HCT116 (cell line): ENCODE measurements around the gene OGA. TPM values are rescaled to one million over a fixed set of nuclear protein-coding genes. Genes with fewer than 3 reads are reported as not detected.

Experiments
- ATAC-seq: fragments of 200-7000 bp; cut with Tn5 transposase; 2 replicates; pipeline ENCODE4 v1.9.1; 2020; ENCODE audit warnings: mild to moderate bottlenecking, moderate library complexity
- BruUV-seq: library from RNA; stranded (reverse); fragments of 400-500 nt; replicated peaks from 2 replicates; lab custom pipeline; 2021; lab: Mats Ljungman, UMichigan
- CTCF ChIA-PET: fragments of 300-600 bp; sonication (Branson Sonifier 250); formaldehyde crosslinking; loops from one replicate; lab custom pipeline; 2021; ENCODE audit warnings: antibody characterized with exemption; lab: Charles Lee
- POLR2A ChIA-PET: fragments of 300-600, 350-600 bp; sonication (Branson Sonifier 250); formaldehyde crosslinking; loops from one replicate; lab custom pipeline; 2021; ENCODE audit warnings: antibody characterized with exemption; lab: Charles Lee
- RAD21 ChIA-PET, 2 experiments: fragments of 300-600 bp; sonication (Branson Sonifier 250); formaldehyde crosslinking; loops; one replicate each; lab custom pipeline; 2023; ENCODE audit warnings: low total read pairs in 2 of 2; ENCODE audit not compliant: uncharacterized antibody in 2 of 2, unreplicated experiment in 2 of 2, low non-redundant PET in 1 of 2; lab: Charles Lee
- DNase-seq: peaks from one replicate; pipeline ENCODE4 v3.0.0-alpha.2; 2010; ENCODE audit warnings: low read depth, low spot score
- H2AFZ ChIP-seq: fragments of 200-600 bp; shearing (Covaris generic), sonication (generic); 2 replicates; pipeline ENCODE4 v1.6.1; 2017; ENCODE audit warnings: low read depth, mixed run types, mixed read lengths, antibody characterized with exemption, low read length; ENCODE audit not compliant: poor library complexity, severe bottlenecking
- H3K27ac ChIP-seq: 2 replicates; pipeline ENCODE4 v1.5.1; 2012; ENCODE audit warnings: low read depth, low read length
- H3K27me3 ChIP-seq: fragments of 200-600 bp; sonication (generic); 2 replicates; pipeline ENCODE4 v1.6.1; 2016; ENCODE audit warnings: mixed run types, low read length, mixed read lengths; ENCODE audit not compliant: insufficient read depth
- H3K36me3 ChIP-seq, 2 experiments: fragments of 200-500 bp in 1 of 2; fragments of 200-600 bp in 1 of 2; sonication (Bioruptor generic) in 1 of 2; sonication (generic) in 1 of 2; 2 replicates each; pipeline versions ENCODE4 v1.5.1 to v1.6.1; 2014 to 2016; ENCODE audit warnings: low read length in 2 of 2, inconsistent platforms in 1 of 2, mixed read lengths in 1 of 2, mixed run types in 1 of 2; ENCODE audit not compliant: insufficient read depth in 2 of 2, control insufficient read depth in 1 of 2
- H3K4me1 ChIP-seq, 2 experiments: fragments of 200-600 bp in 1 of 2; sonication (generic) in 1 of 2; 2 replicates each; pipeline versions ENCODE4 v1.5.1 to v1.6.1; 2012 to 2017; ENCODE audit warnings: low read length in 2 of 2, inconsistent platforms in 1 of 2, mild to moderate bottlenecking in 1 of 2, mixed read lengths in 1 of 2, mixed run types in 1 of 2, moderate library complexity in 1 of 2; ENCODE audit not compliant: insufficient read depth in 2 of 2, control insufficient read depth in 1 of 2
- H3K4me2 ChIP-seq: fragments of 200-600 bp; sonication (generic); 2 replicates; pipeline ENCODE4 v1.6.1; 2017; ENCODE audit warnings: mixed run types, low read length, mixed read lengths
- H3K4me3 ChIP-seq, 2 experiments: fragments of 200-600 bp in 1 of 2; sonication (generic) in 1 of 2; replicated peaks in 1 of 2; 2 replicates each; pipeline ENCODE4 v1.5.1; 2011 to 2016; ENCODE audit warnings: low read length in 2 of 2, control low read depth in 1 of 2, low read depth in 1 of 2, mild to moderate bottlenecking in 1 of 2, mixed read lengths in 1 of 2, mixed run types in 1 of 2
- H3K79me2 ChIP-seq: fragments of 200-600 bp; sonication (generic); 2 replicates; pipeline ENCODE4 v1.6.1; 2017; ENCODE audit warnings: mild to moderate bottlenecking, mixed run types, low read length, moderate library complexity, mixed read lengths; ENCODE audit not compliant: insufficient read depth
- H3K9ac ChIP-seq: fragments of 200-600 bp; sonication (generic); 2 replicates; pipeline ENCODE4 v1.6.1; 2016; ENCODE audit warnings: low read length, mixed read lengths
- H3K9me2 ChIP-seq: fragments of 200-600 bp; sonication (generic), shearing (Covaris generic); 2 replicates; pipeline ENCODE4 v1.6.1; 2017; ENCODE audit warnings: mixed run types, mild to moderate bottlenecking, moderate library complexity; ENCODE audit not compliant: insufficient read depth
- H3K9me3 ChIP-seq, 2 experiments: fragments of 200-500 bp in 1 of 2; fragments of 200-600 bp in 1 of 2; sonication (Bioruptor generic) in 1 of 2; sonication (generic) in 1 of 2; 2 replicates each; pipeline ENCODE4 v1.6.1; 2014 to 2017; ENCODE audit warnings: low read length in 2 of 2, mixed read lengths in 2 of 2, inconsistent platforms in 1 of 2, low read depth in 1 of 2, mild to moderate bottlenecking in 1 of 2, mixed run types in 1 of 2, moderate library complexity in 1 of 2; ENCODE audit not compliant: control insufficient read depth in 1 of 2, insufficient read depth in 1 of 2
- H4K20me1 ChIP-seq: fragments of 200-600 bp; sonication (generic), shearing (Covaris generic); 2 replicates; pipeline ENCODE4 v1.6.1; 2017; ENCODE audit warnings: mixed run types, mild to moderate bottlenecking, moderate library complexity; ENCODE audit not compliant: insufficient read depth
- CEBPB ChIP-seq: IDR thresholded peaks from 2 replicates; pipeline ENCODE4 v1.6.1; 2012; ENCODE audit warnings: low read depth
- FOSL1 ChIP-seq: IDR thresholded peaks from 2 replicates; pipeline ENCODE4 v1.6.1; 2012; ENCODE audit warnings: low read depth
- JUND ChIP-seq: IDR thresholded peaks from 2 replicates; pipeline ENCODE4 v1.6.1; 2012
- REST ChIP-seq: IDR thresholded peaks from 2 replicates; pipeline ENCODE4 v1.6.1; 2012; ENCODE audit warnings: low read depth
- ZNF274 ChIP-seq: fragments of 200-500 bp; sonication (Bioruptor generic); IDR thresholded peaks from 2 replicates; pipeline ENCODE4 v1.6.1; 2014; ENCODE audit warnings: mild to moderate bottlenecking, low read depth, low read length, inconsistent platforms
- intact Hi-C: fragments of 100-400 bp; cut with micrococcal nuclease; formaldehyde crosslinking; loops from 2 replicates; pipeline ENCODE4 v1.10.0; 2022
- total RNA-seq: library from RNA; stranded (reverse); gene quantifications from one replicate; pipeline ENCODE4 v1.2.1, GENCODE V29; 2021; ENCODE audit not compliant: unreplicated experiment
- TF ChIP-seq, protein P1 (sequence below): IDR thresholded peaks from 2 replicates; pipeline ENCODE4 v1.6.1; 2012
- TF ChIP-seq, protein P2 (sequence below): IDR thresholded peaks from 2 replicates; pipeline ENCODE4 v1.6.1; 2011; ENCODE audit warnings: mild to moderate bottlenecking, low read length, moderate library complexity; ENCODE audit not compliant: insufficient replicate concordance; ENCODE audit errors: extremely low read depth

The OGA gene
- total RNA-seq, 1 experiment from 2014 or later, result 127 TPM

GRCh38 chr10:101768791-101769170 is 49.5 kb downstream of the OGA start:
- Histone ChIP-seq H3K4me2 (no peak overlapping the region), H3K9me3 (no peaks in the 10 kb centered on the region), H3K4me1 (no peaks in the 10 kb centered on the region), H3K4me3 (no peak overlapping the region), H3K9me2 (no peaks in the 10 kb centered on the region), H2AFZ (no peak overlapping the region), H4K20me1 (no peaks in the 10 kb centered on the region), H3K27ac (no peak overlapping the region), H3K79me2 (no peaks in the 10 kb centered on the region), H3K9ac (no peak overlapping the region), H3K36me3 (no peaks in the 10 kb centered on the region), H3K27me3 (peaks cover 11% of the 10 kb centered on the region; the same call in 1 of the 2 replicates)
- RAD21 ChIA-PET, result no interaction called here
- CTCF ChIA-PET, result interaction anchor here (1.3 to 2.2 kb wide), 3 partner anchors 12 to 555 kb away, joined by 3 to 9 read pairs (median 3); partner anchors contain the start of gene NPM3
- BruUV-seq, result no TSS peak
- no peak for TF ChIP-seq REST
- TF ChIP-seq ZNF274, result no peak
- intact Hi-C loops, result no loop called here
- POLR2A ChIA-PET, result no interaction called here
- ATAC-seq (peak; percentile 22; the same call in 1 of the 2 replicates), DNase-seq (no peak)

DNA sequence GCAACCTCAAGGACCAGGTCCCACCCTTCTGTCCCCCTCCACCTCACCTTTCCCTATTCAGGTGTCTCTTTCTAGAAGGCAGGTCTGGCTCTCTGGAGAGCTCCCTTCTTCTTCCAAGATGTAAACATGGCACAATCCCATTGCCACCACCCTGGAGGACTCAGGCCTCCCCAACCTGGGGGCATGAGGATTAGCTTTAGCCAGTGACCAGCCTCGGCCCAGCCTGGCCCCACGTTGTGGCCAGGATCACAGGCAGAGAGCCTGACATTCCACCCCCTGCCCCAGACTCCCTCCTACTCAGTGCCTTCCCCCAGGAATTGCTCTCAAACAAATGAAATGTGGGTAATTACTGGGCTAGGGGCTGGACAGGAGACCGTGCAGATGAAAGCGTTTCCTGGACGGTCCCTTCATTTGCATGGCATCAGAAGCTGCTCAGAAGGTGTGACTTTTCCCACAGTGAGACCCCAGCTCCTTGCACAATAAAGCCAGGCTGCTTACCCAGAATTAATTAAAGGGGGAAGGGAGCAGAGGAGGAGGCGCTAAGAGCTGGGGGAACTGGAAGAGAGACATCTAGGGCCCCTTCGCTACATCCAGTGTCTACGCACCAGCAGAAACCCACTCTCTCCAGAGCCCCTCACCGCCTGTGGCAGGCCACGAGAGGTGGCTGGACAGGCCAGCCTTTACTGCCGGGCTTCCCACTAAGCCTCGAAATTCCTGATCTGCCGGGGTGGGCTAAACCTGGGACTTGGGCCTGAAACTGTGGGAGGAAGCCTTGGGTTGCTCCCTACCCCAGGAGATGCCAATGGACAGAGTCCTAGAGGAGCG is 50.1 kb downstream of the OGA start:
- no peak overlapping the region for H3K9ac ChIP-seq
- RAD21 ChIA-PET, result no interaction called here
- BruUV-seq, result no TSS peak
- H3K27ac ChIP-seq, result no peak overlapping the region
- intact Hi-C loops, result no loop called here
- H3K79me2 ChIP-seq, result no peaks in the 10 kb centered on the region
- ATAC-seq (no peak), DNase-seq (no peak)
- H3K4me1 ChIP-seq, result no peaks in the 10 kb centered on the region
- no peak overlapping the region for H3K4me3 ChIP-seq
- H3K36me3 ChIP-seq, result no peaks in the 10 kb centered on the region
- POLR2A ChIA-PET, result no interaction called here
- peaks cover 11% of the 10 kb centered on the region; the same call in 1 of the 2 replicates for H3K27me3 ChIP-seq
- CTCF ChIA-PET, result interaction anchor here (1.1 to 2.2 kb wide), 4 partner anchors 13 to 554 kb away, joined by 3 to 9 read pairs (median 4); partner anchors contain the start of gene NPM3
- no peaks in the 10 kb centered on the region for H3K9me3 ChIP-seq
- no peak overlapping the region for H3K4me2 ChIP-seq
- H3K9me2 ChIP-seq, result no peaks in the 10 kb centered on the region
- no peaks in the 10 kb centered on the region for H4K20me1 ChIP-seq
- H2AFZ ChIP-seq, result no peak overlapping the region
- TF ChIP-seq FOSL1, result no peak
- TF ChIP-seq REST, result no peak
- TF ChIP-seq, protein P1, sequence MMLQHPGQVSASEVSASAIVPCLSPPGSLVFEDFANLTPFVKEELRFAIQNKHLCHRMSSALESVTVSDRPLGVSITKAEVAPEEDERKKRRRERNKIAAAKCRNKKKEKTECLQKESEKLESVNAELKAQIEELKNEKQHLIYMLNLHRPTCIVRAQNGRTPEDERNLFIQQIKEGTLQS, result no peak
- TF ChIP-seq, protein P2, sequence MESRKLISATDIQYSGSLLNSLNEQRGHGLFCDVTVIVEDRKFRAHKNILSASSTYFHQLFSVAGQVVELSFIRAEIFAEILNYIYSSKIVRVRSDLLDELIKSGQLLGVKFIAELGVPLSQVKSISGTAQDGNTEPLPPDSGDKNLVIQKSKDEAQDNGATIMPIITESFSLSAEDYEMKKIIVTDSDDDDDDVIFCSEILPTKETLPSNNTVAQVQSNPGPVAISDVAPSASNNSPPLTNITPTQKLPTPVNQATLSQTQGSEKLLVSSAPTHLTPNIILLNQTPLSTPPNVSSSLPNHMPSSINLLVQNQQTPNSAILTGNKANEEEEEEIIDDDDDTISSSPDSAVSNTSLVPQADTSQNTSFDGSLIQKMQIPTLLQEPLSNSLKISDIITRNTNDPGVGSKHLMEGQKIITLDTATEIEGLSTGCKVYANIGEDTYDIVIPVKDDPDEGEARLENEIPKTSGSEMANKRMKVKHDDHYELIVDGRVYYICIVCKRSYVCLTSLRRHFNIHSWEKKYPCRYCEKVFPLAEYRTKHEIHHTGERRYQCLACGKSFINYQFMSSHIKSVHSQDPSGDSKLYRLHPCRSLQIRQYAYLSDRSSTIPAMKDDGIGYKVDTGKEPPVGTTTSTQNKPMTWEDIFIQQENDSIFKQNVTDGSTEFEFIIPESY, result no peak
- TF ChIP-seq CEBPB, result no peak
- TF ChIP-seq JUND, result no peak
